GM21390 (cell line): ENCODE results near the gene LTB4R2.
A peak's percentile ranks its signal among the peaks of the same experiment; 100 is the strongest.

ENCODE experiments used
- ATAC-seq: cut with Tn5 transposase; IDR thresholded peaks from one replicate; pipeline ENCODE4 v1.9.1; 2021; ENCODE audit not compliant: unreplicated experiment

The LTB4R2 gene

GRCh38 chr14:24277071-24277470 lies 32.9 kb upstream of the LTB4R2 start:
- no peak for ATAC-seq

DNA sequence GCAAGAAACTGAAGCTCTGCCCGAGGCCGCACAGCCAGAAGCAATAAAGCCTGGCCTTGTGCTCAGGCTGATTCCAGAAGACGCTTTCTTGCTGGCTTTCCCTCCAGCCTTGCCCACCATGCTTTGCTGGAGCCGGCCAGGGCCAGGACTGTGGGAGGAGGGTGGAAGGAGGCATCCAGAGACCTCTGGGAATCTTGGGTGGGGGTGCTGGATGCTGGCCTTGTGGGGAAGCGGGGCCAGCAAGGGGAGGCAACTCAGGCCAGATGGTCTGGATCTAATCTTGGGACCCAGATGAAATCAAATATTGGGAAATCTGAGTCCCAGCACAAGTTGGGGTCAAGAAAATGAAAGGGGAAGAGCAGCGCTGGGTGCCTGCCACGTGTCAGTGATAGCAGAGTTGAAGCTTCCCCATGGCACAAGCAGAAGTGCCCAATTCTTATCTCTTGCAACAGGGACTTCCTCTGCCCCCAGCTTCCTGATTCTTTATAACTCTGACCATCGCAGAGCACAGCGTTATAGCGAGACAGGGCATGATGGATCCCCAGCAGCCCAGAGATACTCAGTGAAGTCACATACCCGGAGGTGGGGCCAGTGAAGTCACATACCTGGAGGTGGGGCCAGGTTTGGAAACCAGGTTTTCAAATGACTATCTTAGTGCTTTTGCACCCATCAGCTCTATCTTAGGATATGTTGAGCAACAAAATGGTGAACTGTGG lies 32.2 kb upstream of the LTB4R2 start:
- no peak for ATAC-seq

- ATAC-seq, result no peak
Observed at GRCh38 chr14:24278424-24278823, 31.5 kb upstream of the LTB4R2 start.

- ATAC-seq, result no peak
Observed at GRCh38 chr14:24279301-24280186, 30.4 kb upstream of the LTB4R2 start.

- no peak for ATAC-seq
Observed at GRCh38 chr14:24280797-24281460, 29.0 kb upstream of the LTB4R2 start.

DNA sequence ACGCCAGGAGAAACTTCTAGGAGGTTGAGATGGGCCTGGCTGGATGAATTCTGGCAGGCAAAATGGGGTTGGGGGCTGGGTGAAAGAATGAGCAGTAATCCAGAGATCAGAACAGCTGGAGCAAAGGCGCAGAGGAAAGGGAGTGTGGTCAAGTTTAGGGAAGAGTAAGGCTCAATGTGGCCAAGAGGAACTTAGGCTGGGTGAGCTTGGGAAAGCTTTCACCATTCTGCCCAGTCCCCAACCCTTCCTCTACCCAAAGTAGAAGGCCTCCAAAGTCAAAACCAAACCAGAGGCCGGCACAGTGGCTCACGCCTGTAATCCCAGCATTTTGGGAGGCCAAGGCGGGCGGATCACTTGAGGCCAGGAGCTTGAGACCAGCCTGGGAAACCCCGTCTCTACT lies 28.3 kb upstream of the LTB4R2 start:
- ATAC-seq, result no peak

GRCh38 chr14:24282736-24283135 lies 27.2 kb upstream of the LTB4R2 start:
- no peak for ATAC-seq

GRCh38 chr14:24283796-24284460 lies 26.0 kb upstream of the LTB4R2 start:
- no peak for ATAC-seq

DNA sequence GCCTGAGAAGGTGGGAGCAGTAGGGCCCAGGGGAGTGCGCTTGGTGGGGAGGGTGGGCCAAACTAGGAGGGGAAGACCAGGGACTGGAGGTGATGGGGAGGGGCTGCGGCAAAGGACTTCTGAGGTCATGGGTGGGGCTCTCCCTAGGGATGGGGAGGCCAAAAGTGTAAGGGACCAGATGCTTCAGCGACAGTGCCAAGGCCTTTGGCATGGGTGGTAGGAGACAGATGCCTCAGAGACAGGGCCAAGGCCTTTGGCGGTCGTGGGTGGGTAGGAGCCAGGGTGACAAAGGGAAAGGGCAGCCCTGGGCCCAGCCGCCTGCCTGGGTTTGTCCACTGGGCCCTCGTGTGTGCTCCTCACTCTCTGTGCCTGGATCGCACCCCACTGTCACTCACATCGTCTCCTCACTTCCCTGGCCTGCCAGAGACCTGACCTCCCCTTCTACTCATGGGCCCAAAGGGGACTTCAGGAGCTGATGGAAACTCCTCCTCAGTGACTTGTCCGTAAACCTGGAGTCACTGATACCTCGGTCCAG lies 25.4 kb upstream of the LTB4R2 start:
- ATAC-seq, result no peak

GRCh38 chr14:24285351-24285750 lies 24.6 kb upstream of the LTB4R2 start:
- ATAC-seq, result no peak

- no peak for ATAC-seq
Observed at GRCh38 chr14:24286996-24287395, 22.9 kb upstream of the LTB4R2 start.

- ATAC-seq, result peak; percentile 80
Observed at GRCh38 chr14:24289649-24290280, 20.2 kb upstream of the LTB4R2 start.

DNA sequence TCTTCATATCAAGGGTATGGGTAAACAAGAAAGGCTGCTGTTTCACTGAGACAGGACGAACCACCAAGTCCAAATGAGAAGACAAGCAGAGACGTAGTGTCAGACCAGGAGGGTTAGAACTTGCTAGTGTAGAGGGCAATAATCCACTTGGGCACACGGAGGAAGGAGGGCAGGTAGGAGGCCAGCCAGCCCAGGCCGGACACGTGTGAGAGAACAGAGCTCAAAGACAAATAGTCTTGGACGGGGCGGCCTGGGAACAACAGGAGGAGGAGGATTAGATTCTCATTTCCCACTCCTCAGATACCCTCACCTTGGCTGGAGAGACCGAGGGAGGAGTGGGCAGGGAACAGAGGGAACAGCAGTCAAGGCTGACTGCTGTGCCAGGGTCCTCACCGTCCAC lies 19.2 kb upstream of the LTB4R2 start:
- no peak for ATAC-seq

- ATAC-seq, result no peak
Observed at GRCh38 chr14:24291446-24292117, 18.4 kb upstream of the LTB4R2 start.

GRCh38 chr14:24292118-24292807 lies 17.7 kb upstream of the LTB4R2 start:
- no peak for ATAC-seq

DNA sequence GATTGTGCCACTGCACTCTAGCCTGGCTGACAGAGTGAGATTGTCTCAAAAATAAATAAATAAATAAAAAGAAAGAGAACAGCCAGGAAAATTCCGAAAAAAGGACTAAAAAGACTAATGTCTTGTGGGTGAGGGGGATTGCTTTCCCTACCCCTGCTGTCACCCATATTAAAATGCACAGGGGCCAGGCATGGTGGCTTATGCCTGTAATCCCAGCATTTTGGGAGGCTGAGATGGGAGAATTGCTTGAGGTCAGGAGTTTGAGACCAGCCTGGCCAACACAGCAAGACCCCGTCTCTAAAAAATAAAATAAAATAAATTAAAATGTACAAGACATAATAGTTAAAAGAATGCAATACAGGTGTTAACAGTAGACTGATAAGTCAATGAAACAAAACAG lies 16.4 kb upstream of the LTB4R2 start:
- no peak for ATAC-seq

GRCh38 chr14:24296341-24297157 lies 13.4 kb upstream of the LTB4R2 start:
- peak; percentile 44 for ATAC-seq

- ATAC-seq, result peak; percentile 13
Observed at GRCh38 chr14:24297190-24297964, 12.6 kb upstream of the LTB4R2 start.
